ENCODE measurements around the gene DGKG. TPM values are rescaled to one million over a fixed set of nuclear protein-coding genes. Genes with fewer than 3 reads are reported as not detected.

Gene DGKG
- total RNA-seq, 1 donor from 2014 or later = 0.22 TPM

DNA sequence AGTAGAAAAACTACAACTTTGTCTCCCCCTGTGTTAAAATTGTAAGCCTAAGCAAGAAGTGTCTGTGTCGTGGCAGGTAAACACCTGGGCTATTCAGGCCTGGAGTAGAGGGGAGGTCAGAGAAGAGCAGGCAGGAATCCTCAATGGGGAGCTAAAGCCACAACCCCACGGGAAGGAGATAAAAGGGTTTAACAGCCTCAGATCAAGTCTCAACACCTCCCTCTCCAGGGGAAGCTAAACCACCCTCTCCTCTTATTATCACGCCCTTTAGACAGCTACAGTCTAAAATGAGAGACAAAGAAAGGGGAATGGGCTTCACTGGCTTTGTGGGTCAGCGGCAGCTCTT lies 264.7 kb downstream of the DGKG start:
- peak overlapping the region; percentile 94 for H3K4me2 ChIP-seq
- no peaks in the 10 kb centered on the region for H3K36me3 ChIP-seq
- TF ChIP-seq EZH2 (IDR thresholded peaks at IDR 0.05) (no peak), EZH2phosphoT487 (IDR thresholded peaks at IDR 0.05) (no peak)
- TF ChIP-seq, protein P1, sequence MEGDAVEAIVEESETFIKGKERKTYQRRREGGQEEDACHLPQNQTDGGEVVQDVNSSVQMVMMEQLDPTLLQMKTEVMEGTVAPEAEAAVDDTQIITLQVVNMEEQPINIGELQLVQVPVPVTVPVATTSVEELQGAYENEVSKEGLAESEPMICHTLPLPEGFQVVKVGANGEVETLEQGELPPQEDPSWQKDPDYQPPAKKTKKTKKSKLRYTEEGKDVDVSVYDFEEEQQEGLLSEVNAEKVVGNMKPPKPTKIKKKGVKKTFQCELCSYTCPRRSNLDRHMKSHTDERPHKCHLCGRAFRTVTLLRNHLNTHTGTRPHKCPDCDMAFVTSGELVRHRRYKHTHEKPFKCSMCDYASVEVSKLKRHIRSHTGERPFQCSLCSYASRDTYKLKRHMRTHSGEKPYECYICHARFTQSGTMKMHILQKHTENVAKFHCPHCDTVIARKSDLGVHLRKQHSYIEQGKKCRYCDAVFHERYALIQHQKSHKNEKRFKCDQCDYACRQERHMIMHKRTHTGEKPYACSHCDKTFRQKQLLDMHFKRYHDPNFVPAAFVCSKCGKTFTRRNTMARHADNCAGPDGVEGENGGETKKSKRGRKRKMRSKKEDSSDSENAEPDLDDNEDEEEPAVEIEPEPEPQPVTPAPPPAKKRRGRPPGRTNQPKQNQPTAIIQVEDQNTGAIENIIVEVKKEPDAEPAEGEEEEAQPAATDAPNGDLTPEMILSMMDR (IDR thresholded peaks at IDR 0.05) = no peak
- peak overlapping the region; percentile 81 for H3K27ac Mint-ChIP-seq
- H3K27me3 ChIP-seq = peaks cover 80% of the 10 kb centered on the region
- no peaks in the 10 kb centered on the region for H3K9me3 ChIP-seq (ENCODE audit: low read depth)
- peaks cover 59% of the 10 kb centered on the region for H3K4me1 Mint-ChIP-seq
- H4K20me1 ChIP-seq (ENCODE audit: low read depth) = no peaks in the 10 kb centered on the region
- no peak overlapping the region for H3K9ac ChIP-seq
- H3K4me3 ChIP-seq = peak overlapping the region; percentile 55
- H2AFZ ChIP-seq (replicated peaks) = no peak overlapping the region
- H3F3A ChIP-seq (ENCODE audit: low read depth) = peaks cover 38% of the 10 kb centered on the region
- no peak for DNase-seq (ENCODE audit: low spot score)
- H3K79me2 ChIP-seq (ENCODE audit: low read depth) = no peaks in the 10 kb centered on the region
- peaks cover 31% of the 10 kb centered on the region for H3K36me3 Mint-ChIP-seq
- peak overlapping the region; percentile 83 for H3K27ac ChIP-seq
- H3K4me3 Mint-ChIP-seq = peak overlapping the region; percentile 91
- H3K9me3 Mint-ChIP-seq = no peaks in the 10 kb centered on the region
- peaks cover 2% of the 10 kb centered on the region for H3K27me3 Mint-ChIP-seq (ENCODE audit: insufficient read depth, low read depth)
- H3K4me1 ChIP-seq = peaks cover 67% of the 10 kb centered on the region

Other genes starting within 250 kb of the DGKG start
- gene CRYGS, start 182.1 kb upstream of the DGKG start, total RNA-seq (ENCODE audit: low replicate concordance) = 1.1 and 1.4 TPM in 2 replicates
- gene TBCCD1, start 205.1 kb upstream of the DGKG start, total RNA-seq (ENCODE audit: low replicate concordance) = 16.8 and 21.1 TPM in 2 replicates
- gene DNAJB11, start 208.5 kb upstream of the DGKG start, total RNA-seq (ENCODE audit: low replicate concordance) = 52.7 and 73.0 TPM in 2 replicates